ENCODE data around the gene SUGP2. TPM values are rescaled to one million over a fixed set of nuclear protein-coding genes. Genes with fewer than 3 reads are reported as not detected.

The SUGP2 gene
- polyA plus RNA-seq, 1 donor (not counting 4 experiments of a cell fraction or from before 2014, with no cell fraction given) = 51.2 TPM

- H3K79me2 ChIP-seq (ENCODE audit: control insufficient read depth, insufficient read depth, low read length) = no peaks in the 10 kb centered on the region
- no peaks in the 10 kb centered on the region for H3K27me3 ChIP-seq (ENCODE audit: control insufficient read depth, extremely low read depth, insufficient read depth, low read length)
- H3K36me3 ChIP-seq (ENCODE audit: control insufficient read depth in 2 of 2, extremely low read depth in 1 of 2, insufficient read depth in 2 of 2, low read length in 2 of 2) = peaks cover 20 to 25% of the 10 kb centered on the region in 2 experiments
- FAIRE-seq = no peak
- no peaks in the 10 kb centered on the region for H3K9me1 ChIP-seq (ENCODE audit: control insufficient read depth, extremely low read depth, insufficient read depth, low read length)
- no peak overlapping the region for H3K4me3 ChIP-seq (ENCODE audit: control insufficient read depth in 2 of 3, extremely low read depth in 1 of 3, insufficient read depth in 2 of 3, low read depth in 1 of 3, low read length in 3 of 3)
- no peak overlapping the region for H3K27ac ChIP-seq (ENCODE audit: control insufficient read depth, insufficient read depth, low read length)
- H2AFZ ChIP-seq (ENCODE audit: control insufficient read depth, low read length) = no peak overlapping the region
- no peak for DNase-seq (ENCODE audit: low read depth, low spot score)
- peaks cover 3% of the 10 kb centered on the region for H3K4me1 ChIP-seq (ENCODE audit: control insufficient read depth, extremely low read depth, insufficient read depth, low read length)
- H3K4me2 ChIP-seq (ENCODE audit: control insufficient read depth, extremely low read depth, insufficient read depth, low read depth, low read length) = no peak overlapping the region
- H3K9me3 ChIP-seq (ENCODE audit: control insufficient read depth, low read depth, low read length) = no peaks in the 10 kb centered on the region
- no peak overlapping the region for H3K9ac ChIP-seq (ENCODE audit: control insufficient read depth, extremely low read depth, insufficient read depth, low read length)
- dilution Hi-C loops (cut with MboI; ENCODE audit: extremely low pct_ligation_motif_present, low sequenced_read_pairs) = no loop called here
- no peak for TF ChIP-seq EZH2 (IDR thresholded peaks at IDR 0.05; ENCODE audit: low read length)
- H4K20me1 ChIP-seq (ENCODE audit: control insufficient read depth, extremely low read depth, insufficient read depth, low read length) = no peaks in the 10 kb centered on the region
These were observed 42.3 kb downstream of the SUGP2 start for GRCh38 chr19:18991006-18991405.

DNA sequence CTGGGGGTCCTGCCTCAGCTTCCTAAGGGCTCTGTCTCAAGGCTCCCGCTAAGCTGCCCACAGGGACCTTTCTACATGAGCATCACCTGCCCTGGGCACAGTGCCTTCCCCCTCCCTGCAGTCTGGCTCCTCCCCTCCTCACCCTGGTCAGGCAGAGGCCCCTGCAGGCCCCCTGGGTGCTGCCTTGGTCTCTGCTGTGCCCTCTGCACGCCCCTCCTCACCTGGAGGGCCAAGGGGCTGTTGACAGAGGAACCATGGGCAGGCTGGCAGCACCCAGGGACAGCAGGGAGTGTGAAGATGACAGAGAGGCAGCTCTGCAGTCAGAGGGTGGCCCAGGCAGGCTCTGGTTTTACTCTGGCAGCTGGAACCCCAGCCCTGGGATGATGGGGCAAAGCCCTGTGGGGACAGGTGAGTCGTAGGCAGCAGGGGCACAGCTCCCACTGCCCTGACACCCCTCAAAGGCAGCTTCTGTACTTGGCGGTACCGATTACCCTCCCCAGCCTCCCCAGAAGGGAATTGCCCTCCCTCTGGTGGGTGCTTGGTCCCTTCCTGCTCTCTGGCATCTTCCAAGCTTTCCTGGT lies 43.1 kb downstream of the SUGP2 start:
- dilution Hi-C loops (cut with MboI; ENCODE audit: extremely low pct_ligation_motif_present, low sequenced_read_pairs) = no loop called here
- FAIRE-seq (no peak), DNase-seq (ENCODE audit: low read depth, low spot score) (no peak)
- H3K27me3 ChIP-seq (ENCODE audit: control insufficient read depth, extremely low read depth, insufficient read depth, low read length) = no peaks in the 10 kb centered on the region
- peaks cover 15 to 19% of the 10 kb centered on the region in 2 experiments for H3K36me3 ChIP-seq (ENCODE audit: control insufficient read depth in 2 of 2, extremely low read depth in 1 of 2, insufficient read depth in 2 of 2, low read length in 2 of 2)
- no peak overlapping the region for H3K4me2 ChIP-seq (ENCODE audit: control insufficient read depth, extremely low read depth, insufficient read depth, low read depth, low read length)
- H3K9me1 ChIP-seq (ENCODE audit: control insufficient read depth, extremely low read depth, insufficient read depth, low read length) = no peaks in the 10 kb centered on the region
- no peaks in the 10 kb centered on the region for H3K79me2 ChIP-seq (ENCODE audit: control insufficient read depth, insufficient read depth, low read length)
- H4K20me1 ChIP-seq (ENCODE audit: control insufficient read depth, extremely low read depth, insufficient read depth, low read length) = no peaks in the 10 kb centered on the region
- H2AFZ ChIP-seq (ENCODE audit: control insufficient read depth, low read length) = no peak overlapping the region
- H3K4me3 ChIP-seq (ENCODE audit: control insufficient read depth in 2 of 3, extremely low read depth in 1 of 3, insufficient read depth in 2 of 3, low read depth in 1 of 3, low read length in 3 of 3) = no peak overlapping the region
- TF ChIP-seq EZH2 (IDR thresholded peaks at IDR 0.05; ENCODE audit: low read length) = no peak
- TF ChIP-seq, protein P1, sequence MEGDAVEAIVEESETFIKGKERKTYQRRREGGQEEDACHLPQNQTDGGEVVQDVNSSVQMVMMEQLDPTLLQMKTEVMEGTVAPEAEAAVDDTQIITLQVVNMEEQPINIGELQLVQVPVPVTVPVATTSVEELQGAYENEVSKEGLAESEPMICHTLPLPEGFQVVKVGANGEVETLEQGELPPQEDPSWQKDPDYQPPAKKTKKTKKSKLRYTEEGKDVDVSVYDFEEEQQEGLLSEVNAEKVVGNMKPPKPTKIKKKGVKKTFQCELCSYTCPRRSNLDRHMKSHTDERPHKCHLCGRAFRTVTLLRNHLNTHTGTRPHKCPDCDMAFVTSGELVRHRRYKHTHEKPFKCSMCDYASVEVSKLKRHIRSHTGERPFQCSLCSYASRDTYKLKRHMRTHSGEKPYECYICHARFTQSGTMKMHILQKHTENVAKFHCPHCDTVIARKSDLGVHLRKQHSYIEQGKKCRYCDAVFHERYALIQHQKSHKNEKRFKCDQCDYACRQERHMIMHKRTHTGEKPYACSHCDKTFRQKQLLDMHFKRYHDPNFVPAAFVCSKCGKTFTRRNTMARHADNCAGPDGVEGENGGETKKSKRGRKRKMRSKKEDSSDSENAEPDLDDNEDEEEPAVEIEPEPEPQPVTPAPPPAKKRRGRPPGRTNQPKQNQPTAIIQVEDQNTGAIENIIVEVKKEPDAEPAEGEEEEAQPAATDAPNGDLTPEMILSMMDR (optimal IDR thresholded peaks at IDR 0.05 in 1 of 3, IDR thresholded peaks at IDR 0.05 in 1 of 3, conservative IDR thresholded peaks at IDR 0.05 in 1 of 3; ENCODE audit: extremely low read depth in 1 of 3, insufficient read depth in 2 of 3, low read length in 3 of 3) = no peak
- no peaks in the 10 kb centered on the region for H3K9me3 ChIP-seq (ENCODE audit: control insufficient read depth, low read depth, low read length)
- H3K4me1 ChIP-seq (ENCODE audit: control insufficient read depth, extremely low read depth, insufficient read depth, low read length) = peaks cover 3% of the 10 kb centered on the region
- no peak overlapping the region for H3K9ac ChIP-seq (ENCODE audit: control insufficient read depth, extremely low read depth, insufficient read depth, low read length)
- H3K27ac ChIP-seq (ENCODE audit: control insufficient read depth, insufficient read depth, low read length) = no peak overlapping the region

- H4K20me1 ChIP-seq (ENCODE audit: control insufficient read depth, extremely low read depth, insufficient read depth, low read length) = no peaks in the 10 kb centered on the region
- no peaks in the 10 kb centered on the region for H3K9me1 ChIP-seq (ENCODE audit: control insufficient read depth, extremely low read depth, insufficient read depth, low read length)
- H3K79me2 ChIP-seq (ENCODE audit: control insufficient read depth, insufficient read depth, low read length) = no peaks in the 10 kb centered on the region
- peaks cover 3% of the 10 kb centered on the region for H3K4me1 ChIP-seq (ENCODE audit: control insufficient read depth, extremely low read depth, insufficient read depth, low read length)
- dilution Hi-C loops (cut with MboI; ENCODE audit: extremely low pct_ligation_motif_present, low sequenced_read_pairs) = no loop called here
- H3K27me3 ChIP-seq (ENCODE audit: control insufficient read depth, extremely low read depth, insufficient read depth, low read length) = no peaks in the 10 kb centered on the region
- no peak for TF ChIP-seq EZH2 (IDR thresholded peaks at IDR 0.05; ENCODE audit: low read length)
- TF ChIP-seq, protein P1 (optimal IDR thresholded peaks at IDR 0.05 in 1 of 3, IDR thresholded peaks at IDR 0.05 in 1 of 3, conservative IDR thresholded peaks at IDR 0.05 in 1 of 3; ENCODE audit: extremely low read depth in 1 of 3, insufficient read depth in 2 of 3, low read length in 3 of 3) = no peak
- no peak overlapping the region for H2AFZ ChIP-seq (ENCODE audit: control insufficient read depth, low read length)
- H3K4me3 ChIP-seq (ENCODE audit: control insufficient read depth in 2 of 3, extremely low read depth in 1 of 3, insufficient read depth in 2 of 3, low read depth in 1 of 3, low read length in 3 of 3) = no peak overlapping the region
- H3K9ac ChIP-seq (ENCODE audit: control insufficient read depth, extremely low read depth, insufficient read depth, low read length) = no peak overlapping the region
- DNase-seq (ENCODE audit: low read depth, low spot score) (no peak), FAIRE-seq (no peak)
- no peak overlapping the region for H3K27ac ChIP-seq (ENCODE audit: control insufficient read depth, insufficient read depth, low read length)
- no peak overlapping the region for H3K4me2 ChIP-seq (ENCODE audit: control insufficient read depth, extremely low read depth, insufficient read depth, low read depth, low read length)
- H3K36me3 ChIP-seq (ENCODE audit: control insufficient read depth in 2 of 2, extremely low read depth in 1 of 2, insufficient read depth in 2 of 2, low read length in 2 of 2) = peaks cover 8 to 17% of the 10 kb centered on the region in 2 experiments
- H3K9me3 ChIP-seq (ENCODE audit: control insufficient read depth, low read depth, low read length) = no peaks in the 10 kb centered on the region
These were observed 44.0 kb downstream of the SUGP2 start for GRCh38 chr19:18989316-18989715.

All from keratinocyte (primary cell).